Pancreas (tissue), 10 donors: ENCODE results near the gene KRT72. TPM values are rescaled to one million over a fixed set of nuclear protein-coding genes. Genes with fewer than 3 reads are reported as not detected.

Experiments used
- ATAC-seq, 4 donors: fragments of 200-7000 bp; cut with Tn5 transposase; one replicate each; pipeline versions ENCODE4 v1.8.0 to v1.9.1; 2020; ENCODE audit warnings: mild to moderate bottlenecking in 4 of 4, moderate library complexity in 4 of 4
- DNase-seq, 6 donors: peaks; one replicate each; pipeline ENCODE4 v3.0.0-alpha.2; 2020
- FAIRE-seq: peaks from 2 replicates; lab custom pipeline; 2012; peaks lifted over from hg19 to GRCh38; lab: Jason Lieb, UNC
- H3K27ac ChIP-seq, 4 donors: fragments of 200-600 bp; sonication (generic); 1 replicate in 3 of 4; 2 replicates in 1 of 4; pipeline versions ENCODE4 v1.5.0 to v1.8.0; 2020
- H3K27me3 ChIP-seq, 4 donors: fragments of 200-600 bp; one replicate each; pipeline ENCODE4 v1.8.0; 2021
- H3K36me3 ChIP-seq, 3 donors: fragments of 200-600 bp; sonication (generic) in 1 of 3; one replicate each; pipeline versions ENCODE4 v1.5.0 to v1.8.0; 2020 to 2021
- H3K4me1 ChIP-seq, 3 donors: fragments of 200-600 bp; one replicate each; pipeline ENCODE4 v1.8.0; 2021
- H3K4me3 ChIP-seq, 4 donors: fragments of 200-600 bp; sonication (generic) in 2 of 4; one replicate each; pipeline versions ENCODE4 v1.5.0 to v1.8.0; 2020 to 2021
- H3K9me3 ChIP-seq, 4 donors: fragments of 200-600 bp; one replicate each; pipeline ENCODE4 v1.8.0; 2021
- whole genome bisulfite sequencing, 2 donors: extraction: QIAGEN DNeasy Blood & Tissue Kit; methylation state at CpG; one replicate each; pipeline ENCODE4 v1.1.7; 2013; 5-methylcytosine and 5-hydroxymethylcytosine counted together
- intact Hi-C, 3 donors: fragments of 100-400 bp; cut with DNase I; formaldehyde crosslinking; loops; one replicate each; pipeline versions ENCODE4 v1.11.1 to v1.14.2; 2022
- polyA plus RNA-seq, 2 donors: library from polyadenylated mRNA; stranded (reverse); fragments of 200-250 nt; gene quantifications; one replicate each; pipeline ENCODE4 v1.2.3, GENCODE V29; 2013
- total RNA-seq, 6 donors: library from RNA; stranded (reverse); fragmentation: NEBNext Ultra II Directional in 4 of 6; extraction: Animal tissue kit (Norgen Biotek cat#: 25700) in 4 of 6; gene quantifications; one replicate each; pipeline versions ENCODE4 v1.2.1 to v1.2.4, GENCODE V29; 2021 to 2023
- TF ChIP-seq, protein P1 (sequence below), 4 donors: fragments of 200-600 bp; sonication (generic) in 3 of 4; IDR thresholded peaks; one replicate each; pipeline versions ENCODE4 v1.5.0 to v1.8.0; 2021; ENCODE audit warnings: antibody characterized with exemption in 4 of 4
- donor health status: healthy with polysubstance abuse.
- donor health status: DM: no; HTN: no; CAD: no; lungs with moderate emphysema.
- donor health status: DM: no; HTN: no; CAD: no.
- donor health status: control.
- donor health status: control.
- donor health status: Bipolar disorder and iron deficiency.
- donor health status: DM: yes; HTN: yes; CAD: no.
- donor health status: DM: no; HTN: no; CAD: no.
- donor health status: DM: no; HTN: no; CAD: no.
- donor health status: DM: yes; HTN: yes; CAD: no.

The KRT72 gene
- total and polyA plus RNA-seq, 8 donors: 0.09 TPM; not detected in 7

GRCh38 chr12:52587563-52587962, 13.7 kb downstream of the KRT72 start:
- FAIRE-seq (no peak), DNase-seq (no peak), ATAC-seq (no peak)
- Histone ChIP-seq H3K36me3 (no peaks in the 10 kb centered on the region), H3K27ac (no peak overlapping the region), H3K27me3 (no peaks in the 10 kb centered on the region), H3K4me3 (no peak overlapping the region), H3K9me3 (no peaks in the 10 kb centered on the region), H3K4me1 (no peaks in the 10 kb centered on the region)
- intact Hi-C loops: loop anchor here in 2 of 3 donors (10.0 kb wide), 2 partner anchors 287 to 397 kb away; no protein-coding TSS in a partner anchor
- TF ChIP-seq, protein P1, sequence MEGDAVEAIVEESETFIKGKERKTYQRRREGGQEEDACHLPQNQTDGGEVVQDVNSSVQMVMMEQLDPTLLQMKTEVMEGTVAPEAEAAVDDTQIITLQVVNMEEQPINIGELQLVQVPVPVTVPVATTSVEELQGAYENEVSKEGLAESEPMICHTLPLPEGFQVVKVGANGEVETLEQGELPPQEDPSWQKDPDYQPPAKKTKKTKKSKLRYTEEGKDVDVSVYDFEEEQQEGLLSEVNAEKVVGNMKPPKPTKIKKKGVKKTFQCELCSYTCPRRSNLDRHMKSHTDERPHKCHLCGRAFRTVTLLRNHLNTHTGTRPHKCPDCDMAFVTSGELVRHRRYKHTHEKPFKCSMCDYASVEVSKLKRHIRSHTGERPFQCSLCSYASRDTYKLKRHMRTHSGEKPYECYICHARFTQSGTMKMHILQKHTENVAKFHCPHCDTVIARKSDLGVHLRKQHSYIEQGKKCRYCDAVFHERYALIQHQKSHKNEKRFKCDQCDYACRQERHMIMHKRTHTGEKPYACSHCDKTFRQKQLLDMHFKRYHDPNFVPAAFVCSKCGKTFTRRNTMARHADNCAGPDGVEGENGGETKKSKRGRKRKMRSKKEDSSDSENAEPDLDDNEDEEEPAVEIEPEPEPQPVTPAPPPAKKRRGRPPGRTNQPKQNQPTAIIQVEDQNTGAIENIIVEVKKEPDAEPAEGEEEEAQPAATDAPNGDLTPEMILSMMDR (IDR thresholded peaks at IDR 0.05): no peak
- WGBS, 2 donors: 70 to 76% methylated on average over 17 of the region's 17 CpGs

GRCh38 chr12:52585946-52586345, 15.3 kb downstream of the KRT72 start:
- no peak overlapping the region for H3K4me3 ChIP-seq
- FAIRE-seq: no peak
- no peak for DNase-seq
- intact Hi-C loops: loop anchor here in 2 of 3 donors (10.0 kb wide), 2 partner anchors 289 to 399 kb away; no protein-coding TSS in a partner anchor
- H3K36me3 ChIP-seq: no peaks in the 10 kb centered on the region
- no peak for ATAC-seq
- no peaks in the 10 kb centered on the region for H3K4me1 ChIP-seq
- H3K27ac ChIP-seq: no peak overlapping the region
- 71 to 84% methylated on average over 9 of the region's 9 CpGs for WGBS, 2 donors
- no peaks in the 10 kb centered on the region for H3K9me3 ChIP-seq
- TF ChIP-seq, protein P1 (IDR thresholded peaks at IDR 0.05): no peak
- H3K27me3 ChIP-seq: no peaks in the 10 kb centered on the region

DNA sequence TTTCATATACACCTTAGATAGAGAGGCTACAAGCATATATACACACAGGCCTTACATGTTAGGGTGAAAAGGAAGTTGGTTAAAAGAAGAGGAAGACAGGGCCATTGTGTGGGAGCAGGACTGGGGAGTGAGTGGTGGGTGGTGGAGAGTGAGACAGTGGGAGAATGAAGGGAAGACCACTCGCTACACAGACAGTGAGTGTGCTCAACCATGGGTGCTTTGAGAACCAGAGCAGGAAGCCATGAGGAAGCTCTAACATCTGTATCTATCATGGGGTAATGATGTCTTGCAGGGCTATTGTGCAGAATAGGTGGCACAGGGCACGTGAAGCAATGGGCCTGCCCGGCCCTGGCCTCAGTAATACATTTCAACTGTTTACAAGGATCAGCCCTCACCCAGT, 16.2 kb downstream of the KRT72 start:
- Histone ChIP-seq H3K27me3 (no peaks in the 10 kb centered on the region), H3K4me1 (no peaks in the 10 kb centered on the region), H3K4me3 (no peak overlapping the region), H3K36me3 (no peaks in the 10 kb centered on the region), H3K27ac (no peak overlapping the region), H3K9me3 (no peaks in the 10 kb centered on the region)
- intact Hi-C loops: loop anchor here in 2 of 3 donors (10.0 kb wide), 2 partner anchors 290 to 400 kb away; no protein-coding TSS in a partner anchor
- WGBS, 2 donors: 77 to 79% methylated on average over 3 of the region's 3 CpGs
- TF ChIP-seq, protein P1 (IDR thresholded peaks at IDR 0.05): no peak
- ATAC-seq (no peak), DNase-seq (no peak), FAIRE-seq (no peak)

GRCh38 chr12:52584156-52584682, 17.0 kb downstream of the KRT72 start:
- no peak overlapping the region for H3K27ac ChIP-seq
- H3K9me3 ChIP-seq: no peaks in the 10 kb centered on the region
- ATAC-seq: no peak
- FAIRE-seq: no peak
- no peaks in the 10 kb centered on the region for H3K36me3 ChIP-seq
- no peak overlapping the region for H3K4me3 ChIP-seq
- TF ChIP-seq, protein P1 (IDR thresholded peaks at IDR 0.05): no peak
- intact Hi-C loops: loop anchor here (5.0 to 10.0 kb wide), 4 partner anchors 283 to 401 kb away; no protein-coding TSS in a partner anchor
- no peak for DNase-seq
- WGBS, 2 donors: 77 to 84% methylated on average over 9 of the region's 9 CpGs
- H3K4me1 ChIP-seq: no peaks in the 10 kb centered on the region
- no peaks in the 10 kb centered on the region for H3K27me3 ChIP-seq

DNA sequence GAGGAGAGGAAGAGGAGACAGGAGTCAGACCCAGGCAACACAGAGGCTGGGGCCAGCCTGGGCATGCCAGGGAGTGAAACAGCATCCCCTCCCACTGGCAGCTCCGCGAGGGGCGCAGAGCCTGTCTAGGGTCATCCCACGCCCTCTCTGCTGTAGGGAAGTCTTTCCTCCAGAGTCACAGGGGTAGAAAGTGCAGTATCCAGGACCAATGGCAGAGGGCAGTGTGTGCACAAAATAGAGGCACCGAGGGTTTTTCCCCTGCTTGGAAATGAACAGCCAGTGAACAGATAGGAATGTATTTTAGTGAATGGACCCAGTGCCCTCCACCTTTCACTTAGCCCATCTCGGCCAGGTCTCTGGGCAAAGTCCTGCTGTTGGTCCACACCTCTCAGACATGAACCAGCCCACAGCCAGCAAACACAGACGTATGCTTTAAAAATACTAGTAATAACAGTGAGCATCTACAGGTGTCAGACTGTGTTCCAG, 18.2 kb downstream of the KRT72 start:
- no peak overlapping the region for H3K27ac ChIP-seq

More for the DNA sequence above, 18.2 kb downstream of the KRT72 start:
- H3K9me3 ChIP-seq: no peaks in the 10 kb centered on the region
- no peaks in the 10 kb centered on the region for H3K36me3 ChIP-seq
- intact Hi-C loops: loop anchor here (5.0 to 10.0 kb wide), 4 partner anchors 284 to 402 kb away; no protein-coding TSS in a partner anchor
- no peak for FAIRE-seq
- peak in 4 of 6 donors; percentile 28 to 74 (median 42) for DNase-seq
- ATAC-seq: peak; percentile 76 to 97 (median 94)
- H3K4me1 ChIP-seq: no peaks in the 10 kb centered on the region
- H3K4me3 ChIP-seq: no peak overlapping the region
- TF ChIP-seq, protein P1 (IDR thresholded peaks at IDR 0.05): peak; percentile 14 to 55 (median 48)
- no peaks in the 10 kb centered on the region for H3K27me3 ChIP-seq
- 11 to 13% methylated on average over 7 of the region's 7 CpGs for WGBS, 2 donors
